A549 (cell line): ENCODE measurements around the gene IL1F10. TPM values are rescaled to one million over a fixed set of nuclear protein-coding genes. Genes with fewer than 3 reads are reported as not detected.

Experiments
- ATAC-seq, 2 experiments: fragments of 200-7000 bp in 1 of 2; fragments of >200 bp in 1 of 2; cut with Nextera tagmentation in 1 of 2; cut with Tn5 transposase in 1 of 2; 3 replicates each; pipeline versions ENCODE4 v1.8.0 to v1.9.1; 2018 to 2020; ENCODE audit warnings: mild to moderate bottlenecking in 1 of 2, moderate library complexity in 1 of 2
- CTCF ChIA-PET: fragments of 300-600 bp; sonication (Branson Sonifier 250); formaldehyde crosslinking; extraction: SDS; loops from one replicate; lab custom pipeline; 2021; ENCODE audit warnings: antibody characterized with exemption, inconsistent platforms; lab: Yijun Ruan, JAX
- POLR2A ChIA-PET: fragments of 350-600 bp; formaldehyde crosslinking; extraction: SDS; loops from one replicate; lab custom pipeline; 2021; ENCODE audit warnings: antibody characterized with exemption, inconsistent platforms; lab: Yijun Ruan, JAX
- DNase-seq, 2 experiments: peaks; one replicate each; pipeline versions ENCODE4 v3.0.0 to v3.0.0-alpha.2; 2011 to 2016; ENCODE audit warnings: low read depth in 1 of 2, low spot score in 1 of 2
- FAIRE-seq: peaks from 2 replicates; lab custom pipeline; 2011; peaks lifted over from hg19 to GRCh38; lab: Jason Lieb, UNC
- H3K27ac ChIP-seq, 2 experiments: fragments of >200 bp; sonication (Bioruptor Twin); formaldehyde crosslinking; 3 replicates each; pipeline ENCODE4 v1.5.1; 2016 to 2017
- H3K4me1 ChIP-seq: fragments of >200 bp; sonication (Bioruptor Twin); formaldehyde crosslinking; 3 replicates; pipeline ENCODE4 v1.6.1; 2016
- H3K4me2 ChIP-seq: fragments of >200 bp; sonication (Bioruptor Twin); formaldehyde crosslinking; 3 replicates; pipeline ENCODE4 v1.6.1; 2016
- H3K4me3 ChIP-seq: fragments of >200 bp; sonication (Bioruptor Twin); formaldehyde crosslinking; 3 replicates; pipeline ENCODE4 v1.5.1; 2016
- H3K9me3 ChIP-seq: fragments of >200 bp; sonication (Bioruptor Twin); formaldehyde crosslinking; 3 replicates; pipeline ENCODE4 v1.6.1; 2016
- ATOH8 ChIP-seq: fragments of 250-450 bp; sonication (Bioruptor Pico); IDR thresholded peaks from 2 replicates; pipeline ENCODE4 v1.5.0; 2020; ENCODE audit warnings: low read depth, mild to moderate bottlenecking, moderate library complexity
- CBX8 ChIP-seq: fragments of 200-600 bp; sonication (generic); IDR thresholded peaks from 2 replicates; pipeline ENCODE4 v1.6.1; 2016
- CHD4 ChIP-seq: fragments of 200-600 bp; sonication (generic); IDR thresholded peaks from 2 replicates; pipeline ENCODE4 v1.6.1; 2016; ENCODE audit warnings: antibody characterized with exemption, mild to moderate bottlenecking, borderline replicate concordance
- CTCF ChIP-seq: fragments of >200 bp; sonication (Bioruptor Twin); formaldehyde crosslinking; IDR thresholded peaks from 3 replicates; pipeline ENCODE4 v1.5.1; 2016
- E2F6 ChIP-seq: IDR thresholded peaks from 2 replicates; pipeline ENCODE4 v1.6.1; 2012; ENCODE audit warnings: low read depth, borderline replicate concordance
- ELK1 ChIP-seq: fragments of 150-350 bp; IDR thresholded peaks from 2 replicates; pipeline ENCODE4 v1.6.1; 2014; ENCODE audit warnings: low read depth, mild to moderate bottlenecking, low read length
- ESRRA ChIP-seq: fragments of 150-350 bp; IDR thresholded peaks from 2 replicates; pipeline ENCODE4 v1.6.1; 2014; ENCODE audit warnings: mild to moderate bottlenecking, low read length, borderline replicate concordance
- HDAC2 ChIP-seq: fragments of 200-600 bp; sonication (generic); IDR thresholded peaks from 2 replicates; pipeline ENCODE4 v1.6.1; 2016
- HES2 ChIP-seq: fragments of >200 bp; sonication (Bioruptor Twin); formaldehyde crosslinking; IDR thresholded peaks from 2 replicates; pipeline ENCODE4 v1.6.1; 2016
- HMGXB4 ChIP-seq: fragments of 250-450 bp; sonication (Bioruptor Pico); IDR thresholded peaks from 2 replicates; pipeline ENCODE4 v1.5.0; 2021; ENCODE audit warnings: mild to moderate bottlenecking, moderate library complexity, borderline replicate concordance
- HOXB5 ChIP-seq: fragments of 250-450 bp; sonication (Bioruptor Pico); IDR thresholded peaks from 2 replicates; pipeline ENCODE4 v1.5.0; 2020; ENCODE audit warnings: mild to moderate bottlenecking, moderate library complexity
- JUN ChIP-seq, 2 experiments: fragments of >200 bp; sonication (Bioruptor Twin); formaldehyde crosslinking; IDR thresholded peaks; 2 replicates in 1 of 2; 3 replicates in 1 of 2; pipeline ENCODE4 v1.6.1; 2016 to 2017
- MAX ChIP-seq: IDR thresholded peaks from 2 replicates; pipeline ENCODE4 v1.6.1; 2012
- NFE2L2 ChIP-seq: fragments of 150-350 bp; conservative IDR thresholded peaks from 2 replicates; pipeline ENCODE4 v1.6.1; 2014; ENCODE audit warnings: low read length
- PBX3 ChIP-seq: IDR thresholded peaks from 2 replicates; pipeline ENCODE4 v1.6.1; 2012
- POLR2A ChIP-seq: IDR thresholded peaks from 2 replicates; pipeline ENCODE4 v1.6.1; 2012; ENCODE audit warnings: mild to moderate bottlenecking, low read length
- RCOR1 ChIP-seq: fragments of 150-350 bp; IDR thresholded peaks from 2 replicates; pipeline ENCODE4 v1.6.1; 2014; ENCODE audit warnings: antibody characterized with exemption, low read length, low read depth
- ZFP36 ChIP-seq: fragments of 450-650 bp; IDR thresholded peaks from 2 replicates; pipeline ENCODE4 v1.6.1; 2014; ENCODE audit warnings: borderline replicate concordance; ENCODE audit not compliant: partially characterized antibody
- WGBS: methylation state at CpG from one replicate; pipeline ENCODE4 v1.1.6; 2017; ENCODE audit errors: missing lambda C conversion rate; 5-methylcytosine and 5-hydroxymethylcytosine counted together
- polyA plus RNA-seq, 4 experiments: library from polyadenylated mRNA; depleted of rRNA in 3 of 4; stranded (reverse); fragments of >200 nt; fragmentation: RNase III in 1 of 4; extraction: RNeasy Plus Mini Kit Qiagen cat#74134 plus additional on column Dnase treatment in 1 of 4; gene quantifications; 2 replicates in 3 of 4; 3 replicates in 1 of 4; pipeline ENCODE4 v1.2.3, GENCODE V29; 2011 to 2017

IL1F10 gene
- polyA plus RNA-seq, 2 of the 4 experiments (the other 2 are of a cell fraction) = not detected

GRCh38 chr2:113046465-113046864, 21.3 kb upstream of the IL1F10 start:
- DNase-seq (no peak), FAIRE-seq (no peak), ATAC-seq (no peak)
- no peak overlapping the region for H3K4me2 ChIP-seq
- POLR2A ChIA-PET = no interaction called here
- whole genome bisulfite sequencing = 51% methylated on average over 5 of the region's 5 CpGs
- peaks cover 3% of the 10 kb centered on the region; the same call in 1 of the 3 replicates for H3K9me3 ChIP-seq
- no peak overlapping the region for H3K4me3 ChIP-seq
- TF ChIP-seq HDAC2 (no peak), PBX3 (no peak), JUN (IDR thresholded peaks at IDR 0.05) (no peak), POLR2A (no peak), HMGXB4 (CRISPR knock-in tag) (no peak), NFE2L2 (no peak), ELK1 (no peak), ZFP36 (no peak), CHD4 (no peak), CBX8 (no peak), E2F6 (no peak), ESRRA (no peak), CTCF (no peak), HOXB5 (CRISPR knock-in tag) (no peak), RCOR1 (no peak), MAX (no peak), ATOH8 (CRISPR knock-in tag) (no peak), HES2 (no peak)
- H3K4me1 ChIP-seq = no peaks in the 10 kb centered on the region
- H3K27ac ChIP-seq = no peak overlapping the region
- CTCF ChIA-PET = no interaction called here
